ENCODE results near the gene ZNF496. TPM values are rescaled to one million over a fixed set of nuclear protein-coding genes. Genes with fewer than 3 reads are reported as not detected.
"Not testable (repeated sequence)": the region's sequence is repeated elsewhere in the genome, so short reads cannot be mapped to it uniquely, and the experiment has no call there.

The ZNF496 gene
- total and polyA plus RNA-seq, 2 donors (not counting 1 experiment from before 2014, with no cell fraction given), result 10.0 to 20.0 TPM

- Histone ChIP-seq H3K36me3 (ENCODE audit: control insufficient read depth, insufficient read depth, low read length) (no peaks in the 10 kb centered on the region), H3K9me3 (ENCODE audit: control insufficient read depth, insufficient read depth, low read depth, low read length) (no peaks in the 10 kb centered on the region), H3K4me2 (ENCODE audit: extremely low read depth, insufficient read depth, low read length) (no peak overlapping the region), H3K9ac (ENCODE audit: insufficient read depth, low read length) (no peak overlapping the region), H3K27me3 (ENCODE audit: control insufficient read depth, insufficient read depth, low read length) (no peaks in the 10 kb centered on the region), H4K20me1 (ENCODE audit: control insufficient read depth, extremely low read depth, insufficient read depth, low read length) (no peaks in the 10 kb centered on the region), H3K4me3 (replicated peaks in 1 of 4; ENCODE audit: control extremely low read depth in 1 of 4, insufficient read depth in 1 of 4, low read depth in 3 of 4, low read length in 4 of 4) (no peak overlapping the region), H3K79me2 (ENCODE audit: control insufficient read depth, insufficient read depth, low read length) (no peaks in the 10 kb centered on the region), H2AFZ (ENCODE audit: low read length) (no peak overlapping the region), H3K4me1 (ENCODE audit: control insufficient read depth, extremely low read depth, insufficient read depth, low read length) (no peaks in the 10 kb centered on the region), H3K27ac (ENCODE audit: insufficient read depth, low read length) (no peak overlapping the region)
- peak in 1 of 2 donors; percentile 15 for DNase-seq (ENCODE audit: low read depth in 2 of 2)
- no peak for TF ChIP-seq EZH2 (IDR thresholded peaks at IDR 0.05; ENCODE audit: low read length, missing control alignments)
- no peak for TF ChIP-seq CTCF (conservative IDR thresholded peaks at IDR 0.05 in 1 of 2, IDR thresholded peaks at IDR 0.05 in 1 of 2; ENCODE audit: low read depth in 1 of 2, low read length in 2 of 2)
Observed at GRCh38 chr1:247376659-247377058, 45.0 kb upstream of the ZNF496 start.

- no peaks in the 10 kb centered on the region for H3K4me1 ChIP-seq (ENCODE audit: control insufficient read depth, extremely low read depth, insufficient read depth, low read length)
- no peaks in the 10 kb centered on the region for H3K36me3 ChIP-seq (ENCODE audit: control insufficient read depth, insufficient read depth, low read length)
Observed at GRCh38 chr1:247375747-247376146, 44.1 kb upstream of the ZNF496 start.

GRCh38 chr1:247374651-247375334 lies 43.1 kb upstream of the ZNF496 start:
- H3K4me1 ChIP-seq (ENCODE audit: control insufficient read depth, extremely low read depth, insufficient read depth, low read length); H3K4me2 ChIP-seq (ENCODE audit: extremely low read depth, insufficient read depth, low read length); H3K9me3 ChIP-seq (ENCODE audit: control insufficient read depth, insufficient read depth, low read depth, low read length); H3K36me3 ChIP-seq (ENCODE audit: control insufficient read depth, insufficient read depth, low read length); H4K20me1 ChIP-seq (ENCODE audit: control insufficient read depth, extremely low read depth, insufficient read depth, low read length); H2AFZ ChIP-seq (ENCODE audit: low read length); H3K27ac ChIP-seq (ENCODE audit: insufficient read depth, low read length); H3K27me3 ChIP-seq (ENCODE audit: control insufficient read depth, insufficient read depth, low read length); H3K4me3 ChIP-seq (replicated peaks in 1 of 4; ENCODE audit: control extremely low read depth in 1 of 4, insufficient read depth in 1 of 4, low read depth in 3 of 4, low read length in 4 of 4); DNase-seq (ENCODE audit: low read depth in 2 of 2); H3K9ac ChIP-seq (ENCODE audit: insufficient read depth, low read length); H3K79me2 ChIP-seq (ENCODE audit: control insufficient read depth, insufficient read depth, low read length): not testable (repeated sequence)

More at GRCh38 chr1:247375747-247376146, 44.1 kb upstream of the ZNF496 start:
- H3K27ac ChIP-seq (ENCODE audit: insufficient read depth, low read length), result no peak overlapping the region
- no peak for DNase-seq (ENCODE audit: low read depth in 2 of 2)
- H3K27me3 ChIP-seq (ENCODE audit: control insufficient read depth, insufficient read depth, low read length), result no peaks in the 10 kb centered on the region
- no peak overlapping the region for H3K4me2 ChIP-seq (ENCODE audit: extremely low read depth, insufficient read depth, low read length)
- no peaks in the 10 kb centered on the region for H4K20me1 ChIP-seq (ENCODE audit: control insufficient read depth, extremely low read depth, insufficient read depth, low read length)
- no peaks in the 10 kb centered on the region for H3K9me3 ChIP-seq (ENCODE audit: control insufficient read depth, insufficient read depth, low read depth, low read length)
- H3K4me3 ChIP-seq (replicated peaks in 1 of 4; ENCODE audit: control extremely low read depth in 1 of 4, insufficient read depth in 1 of 4, low read depth in 3 of 4, low read length in 4 of 4), result no peak overlapping the region
- H3K79me2 ChIP-seq (ENCODE audit: control insufficient read depth, insufficient read depth, low read length), result no peaks in the 10 kb centered on the region
- H3K9ac ChIP-seq (ENCODE audit: insufficient read depth, low read length), result no peak overlapping the region
- TF ChIP-seq CTCF (conservative IDR thresholded peaks at IDR 0.05 in 1 of 2, IDR thresholded peaks at IDR 0.05 in 1 of 2; ENCODE audit: low read depth in 1 of 2, low read length in 2 of 2), result no peak
- TF ChIP-seq EZH2 (IDR thresholded peaks at IDR 0.05; ENCODE audit: low read length, missing control alignments), result no peak
- no peak overlapping the region for H2AFZ ChIP-seq (ENCODE audit: low read length)

All from fibroblast of lung (primary cell).